ENCODE data around the gene NDUFA11.
"Not testable (repeated sequence)": the region's sequence is repeated elsewhere in the genome, so short reads cannot be mapped to it uniquely, and the experiment has no call there.

NDUFA11 gene

GRCh38 chr19:5883157-5883873, 20.3 kb downstream of the NDUFA11 start:
- H3K79me2 ChIP-seq (ENCODE audit: control insufficient read depth, insufficient read depth, low read length, unreplicated experiment); H3K27me3 ChIP-seq (ENCODE audit: insufficient read depth, low read length); H2AFZ ChIP-seq (ENCODE audit: low read length, unreplicated experiment); H3K4me1 ChIP-seq (ENCODE audit: control insufficient read depth, insufficient read depth, low read length, unreplicated experiment); H3K27ac ChIP-seq (ENCODE audit: low read depth, low read length); H3K36me3 ChIP-seq (ENCODE audit: insufficient read depth, low read length); H3K4me3 ChIP-seq (ENCODE audit: low read depth, low read length): not testable (repeated sequence)

GRCh38 chr19:5882421-5882968, 21.1 kb downstream of the NDUFA11 start:
- Histone ChIP-seq H3K4me1 (ENCODE audit: control insufficient read depth, insufficient read depth, low read length, unreplicated experiment) (no peaks in the 10 kb centered on the region), H2AFZ (ENCODE audit: low read length, unreplicated experiment) (no peak overlapping the region), H3K27me3 (ENCODE audit: insufficient read depth, low read length) (no peaks in the 10 kb centered on the region), H3K79me2 (ENCODE audit: control insufficient read depth, insufficient read depth, low read length, unreplicated experiment) (no peaks in the 10 kb centered on the region), H3K36me3 (ENCODE audit: insufficient read depth, low read length) (no peaks in the 10 kb centered on the region), H3K27ac (ENCODE audit: low read depth, low read length) (no peak overlapping the region), H3K4me3 (ENCODE audit: low read depth, low read length) (no peak overlapping the region)

- Histone ChIP-seq H3K4me1 (ENCODE audit: control insufficient read depth, insufficient read depth, low read length, unreplicated experiment) (no peaks in the 10 kb centered on the region), H3K27ac (ENCODE audit: low read depth, low read length) (no peak overlapping the region), H2AFZ (ENCODE audit: low read length, unreplicated experiment) (no peak overlapping the region), H3K27me3 (ENCODE audit: insufficient read depth, low read length) (no peaks in the 10 kb centered on the region), H3K36me3 (ENCODE audit: insufficient read depth, low read length) (no peaks in the 10 kb centered on the region), H3K79me2 (ENCODE audit: control insufficient read depth, insufficient read depth, low read length, unreplicated experiment) (no peaks in the 10 kb centered on the region), H3K4me3 (ENCODE audit: low read depth, low read length) (no peak overlapping the region)
Observed at GRCh38 chr19:5881543-5882299, 21.9 kb downstream of the NDUFA11 start.

- no peak overlapping the region for H2AFZ ChIP-seq (ENCODE audit: low read length, unreplicated experiment)
Observed at GRCh38 chr19:5880604-5881078, 22.9 kb downstream of the NDUFA11 start.

GRCh38 chr19:5880196-5880595, 23.4 kb downstream of the NDUFA11 start:
- Histone ChIP-seq H3K4me3 (ENCODE audit: low read depth, low read length) (no peak overlapping the region), H3K27ac (ENCODE audit: low read depth, low read length) (no peak overlapping the region), H3K27me3 (ENCODE audit: insufficient read depth, low read length) (no peaks in the 10 kb centered on the region), H2AFZ (ENCODE audit: low read length, unreplicated experiment) (no peak overlapping the region), H3K4me1 (ENCODE audit: control insufficient read depth, insufficient read depth, low read length, unreplicated experiment) (no peaks in the 10 kb centered on the region), H3K36me3 (ENCODE audit: insufficient read depth, low read length) (no peaks in the 10 kb centered on the region), H3K79me2 (ENCODE audit: control insufficient read depth, insufficient read depth, low read length, unreplicated experiment) (no peaks in the 10 kb centered on the region)

More at GRCh38 chr19:5880604-5881078, 22.9 kb downstream of the NDUFA11 start:
- Histone ChIP-seq H3K4me3 (ENCODE audit: low read depth, low read length) (no peak overlapping the region), H3K36me3 (ENCODE audit: insufficient read depth, low read length) (no peaks in the 10 kb centered on the region), H3K4me1 (ENCODE audit: control insufficient read depth, insufficient read depth, low read length, unreplicated experiment) (no peaks in the 10 kb centered on the region), H3K27me3 (ENCODE audit: insufficient read depth, low read length) (no peaks in the 10 kb centered on the region), H3K27ac (ENCODE audit: low read depth, low read length) (no peak overlapping the region), H3K79me2 (ENCODE audit: control insufficient read depth, insufficient read depth, low read length, unreplicated experiment) (no peaks in the 10 kb centered on the region)

GRCh38 chr19:5877882-5878281, 25.7 kb downstream of the NDUFA11 start:
- no peaks in the 10 kb centered on the region for H3K36me3 ChIP-seq (ENCODE audit: insufficient read depth, low read length)
- H3K27me3 ChIP-seq (ENCODE audit: insufficient read depth, low read length), result no peaks in the 10 kb centered on the region
- H3K4me1 ChIP-seq (ENCODE audit: control insufficient read depth, insufficient read depth, low read length, unreplicated experiment), result no peaks in the 10 kb centered on the region
- H3K79me2 ChIP-seq (ENCODE audit: control insufficient read depth, insufficient read depth, low read length, unreplicated experiment), result no peaks in the 10 kb centered on the region
- H2AFZ ChIP-seq (ENCODE audit: low read length, unreplicated experiment), result no peak overlapping the region
- H3K27ac ChIP-seq (ENCODE audit: low read depth, low read length), result no peak overlapping the region
- no peak overlapping the region for H3K4me3 ChIP-seq (ENCODE audit: low read depth, low read length)

GRCh38 chr19:5877427-5877826, 26.2 kb downstream of the NDUFA11 start:
- Histone ChIP-seq H3K79me2 (ENCODE audit: control insufficient read depth, insufficient read depth, low read length, unreplicated experiment) (no peaks in the 10 kb centered on the region), H3K4me1 (ENCODE audit: control insufficient read depth, insufficient read depth, low read length, unreplicated experiment) (no peaks in the 10 kb centered on the region), H3K4me3 (ENCODE audit: low read depth, low read length) (no peak overlapping the region), H2AFZ (ENCODE audit: low read length, unreplicated experiment) (no peak overlapping the region), H3K27ac (ENCODE audit: low read depth, low read length) (no peak overlapping the region), H3K36me3 (ENCODE audit: insufficient read depth, low read length) (no peaks in the 10 kb centered on the region), H3K27me3 (ENCODE audit: insufficient read depth, low read length) (no peaks in the 10 kb centered on the region)

GRCh38 chr19:5874496-5874895, 29.1 kb downstream of the NDUFA11 start:
- not testable (repeated sequence) for H3K79me2 ChIP-seq (ENCODE audit: control insufficient read depth, insufficient read depth, low read length, unreplicated experiment); H3K27ac ChIP-seq (ENCODE audit: low read depth, low read length); H3K4me1 ChIP-seq (ENCODE audit: control insufficient read depth, insufficient read depth, low read length, unreplicated experiment); H3K27me3 ChIP-seq (ENCODE audit: insufficient read depth, low read length); H3K4me3 ChIP-seq (ENCODE audit: low read depth, low read length); H2AFZ ChIP-seq (ENCODE audit: low read length, unreplicated experiment); H3K36me3 ChIP-seq (ENCODE audit: insufficient read depth, low read length)

GRCh38 chr19:5873617-5874199, 29.9 kb downstream of the NDUFA11 start:
- H3K79me2 ChIP-seq (ENCODE audit: control insufficient read depth, insufficient read depth, low read length, unreplicated experiment), result no peaks in the 10 kb centered on the region
- H2AFZ ChIP-seq (ENCODE audit: low read length, unreplicated experiment), result no peak overlapping the region
- no peak overlapping the region for H3K27ac ChIP-seq (ENCODE audit: low read depth, low read length)
- no peaks in the 10 kb centered on the region for H3K36me3 ChIP-seq (ENCODE audit: insufficient read depth, low read length)
- H3K27me3 ChIP-seq (ENCODE audit: insufficient read depth, low read length), result no peaks in the 10 kb centered on the region
- no peaks in the 10 kb centered on the region for H3K4me1 ChIP-seq (ENCODE audit: control insufficient read depth, insufficient read depth, low read length, unreplicated experiment)
- no peak overlapping the region for H3K4me3 ChIP-seq (ENCODE audit: low read depth, low read length)

- Histone ChIP-seq H3K27ac (ENCODE audit: low read depth, low read length) (no peak overlapping the region), H3K4me3 (ENCODE audit: low read depth, low read length) (no peak overlapping the region), H3K4me1 (ENCODE audit: control insufficient read depth, insufficient read depth, low read length, unreplicated experiment) (no peaks in the 10 kb centered on the region)
Observed at GRCh38 chr19:5870986-5871394, 32.6 kb downstream of the NDUFA11 start.

More at GRCh38 chr19:5870986-5871394, 32.6 kb downstream of the NDUFA11 start:
- no peaks in the 10 kb centered on the region for H3K27me3 ChIP-seq (ENCODE audit: insufficient read depth, low read length)
- H3K36me3 ChIP-seq (ENCODE audit: insufficient read depth, low read length), result no peaks in the 10 kb centered on the region
- no peaks in the 10 kb centered on the region for H3K79me2 ChIP-seq (ENCODE audit: control insufficient read depth, insufficient read depth, low read length, unreplicated experiment)
- no peak overlapping the region for H2AFZ ChIP-seq (ENCODE audit: low read length, unreplicated experiment)

Measured in ACC112 (cell line).